Measurements from ENCODE around the gene ARPC1B.
"Not testable (repeated sequence)": the region's sequence is repeated elsewhere in the genome, so short reads cannot be mapped to it uniquely, and the experiment has no call there.

Gene ARPC1B

DNA sequence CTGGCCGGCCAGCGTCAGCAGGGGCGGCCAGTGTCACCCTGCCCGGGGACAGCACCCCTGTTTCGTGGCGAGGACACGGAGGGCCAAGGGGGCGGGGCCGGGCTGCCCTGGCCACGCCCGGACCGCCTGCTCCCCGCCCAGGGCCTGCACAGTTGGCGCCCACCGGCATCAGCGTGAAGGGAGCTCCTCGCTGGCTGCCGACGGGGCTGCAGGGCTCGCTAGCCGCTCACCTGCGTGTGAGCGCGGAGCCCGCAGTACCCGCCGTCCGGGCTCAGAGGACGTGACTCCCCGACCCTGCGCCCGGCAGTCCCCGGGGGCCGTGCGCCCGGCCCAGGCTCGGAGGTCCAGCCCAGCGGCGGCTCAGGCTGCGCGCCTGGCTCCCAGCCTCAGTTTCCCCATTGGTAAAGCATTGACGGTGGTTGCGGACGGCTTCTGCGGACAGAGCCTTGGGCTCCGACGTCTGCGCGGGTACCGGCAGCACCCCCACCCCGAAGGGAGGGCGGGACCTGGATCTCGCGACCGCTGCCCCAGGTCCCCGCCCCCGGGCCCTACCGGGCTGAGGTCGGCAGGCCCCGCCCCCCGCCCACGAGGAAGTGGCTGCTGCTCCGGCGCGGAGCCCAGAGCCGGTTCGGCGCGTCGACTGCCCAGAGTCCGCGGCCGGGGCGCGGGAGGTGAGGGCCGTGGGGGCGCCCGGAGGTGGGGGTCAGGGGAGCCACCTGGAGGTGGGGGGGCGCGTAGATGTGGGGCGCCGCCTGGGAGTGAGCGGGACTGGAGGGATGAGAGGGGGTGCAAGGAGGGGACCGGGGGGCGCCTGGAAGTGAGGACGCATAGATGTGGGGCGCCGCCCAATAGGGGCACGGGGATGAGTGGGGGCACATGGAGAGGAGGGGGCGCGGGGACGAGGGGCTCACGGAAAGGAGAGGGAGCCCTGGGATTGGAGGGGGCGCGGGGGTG lies at the start of gene ARPC1B:
TSS of gene ARPC1B (plus strand) at position 620 of the 954 bp plus-strand sequence. CDS start 10,985 bp downstream, outside the sequence.
- TF ChIP-seq, protein P1, sequence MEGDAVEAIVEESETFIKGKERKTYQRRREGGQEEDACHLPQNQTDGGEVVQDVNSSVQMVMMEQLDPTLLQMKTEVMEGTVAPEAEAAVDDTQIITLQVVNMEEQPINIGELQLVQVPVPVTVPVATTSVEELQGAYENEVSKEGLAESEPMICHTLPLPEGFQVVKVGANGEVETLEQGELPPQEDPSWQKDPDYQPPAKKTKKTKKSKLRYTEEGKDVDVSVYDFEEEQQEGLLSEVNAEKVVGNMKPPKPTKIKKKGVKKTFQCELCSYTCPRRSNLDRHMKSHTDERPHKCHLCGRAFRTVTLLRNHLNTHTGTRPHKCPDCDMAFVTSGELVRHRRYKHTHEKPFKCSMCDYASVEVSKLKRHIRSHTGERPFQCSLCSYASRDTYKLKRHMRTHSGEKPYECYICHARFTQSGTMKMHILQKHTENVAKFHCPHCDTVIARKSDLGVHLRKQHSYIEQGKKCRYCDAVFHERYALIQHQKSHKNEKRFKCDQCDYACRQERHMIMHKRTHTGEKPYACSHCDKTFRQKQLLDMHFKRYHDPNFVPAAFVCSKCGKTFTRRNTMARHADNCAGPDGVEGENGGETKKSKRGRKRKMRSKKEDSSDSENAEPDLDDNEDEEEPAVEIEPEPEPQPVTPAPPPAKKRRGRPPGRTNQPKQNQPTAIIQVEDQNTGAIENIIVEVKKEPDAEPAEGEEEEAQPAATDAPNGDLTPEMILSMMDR (IDR thresholded peaks at IDR 0.05; ENCODE audit: low read depth, low read length, missing control alignments) = no peak
- peak within 1 kb of the TSS; percentile 95 for H3K4me3 ChIP-seq (ENCODE audit: low read depth, low read length)
- peak; percentile 53 for DNase-seq (ENCODE audit: low read depth)

DNA sequence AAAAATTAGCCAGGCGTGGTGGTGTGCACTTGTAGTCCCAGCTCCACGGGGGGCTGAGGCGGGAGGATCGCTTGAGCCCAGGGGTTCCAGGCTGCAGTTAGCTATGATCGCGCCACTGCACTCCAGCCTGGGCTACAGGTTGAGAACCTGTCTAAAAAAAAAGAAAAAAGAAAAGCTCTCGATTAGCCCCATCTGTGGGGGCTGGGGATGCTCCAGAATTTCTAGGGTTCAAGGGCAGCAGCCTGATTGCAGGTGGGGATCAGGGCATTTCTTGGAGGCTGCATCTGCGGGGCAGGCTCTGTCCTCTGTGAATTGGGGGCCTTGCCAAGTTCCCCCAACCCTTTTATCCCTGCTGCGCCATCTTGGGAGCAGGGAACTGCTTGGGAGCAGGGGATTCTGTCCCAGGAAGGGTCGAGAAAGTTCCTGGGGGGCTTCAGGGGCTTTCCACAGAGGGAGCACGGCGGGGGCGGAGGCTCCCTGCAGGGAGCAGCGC lies 49.5 kb upstream of the ARPC1B start:
- TF ChIP-seq, protein P1 (IDR thresholded peaks at IDR 0.05; ENCODE audit: low read depth, low read length, missing control alignments) = no peak
- peak overlapping the region; percentile 83 for H3K4me3 ChIP-seq (ENCODE audit: low read depth, low read length)
- DNase-seq (ENCODE audit: low read depth) = no peak

- DNase-seq (ENCODE audit: low read depth) = peak; percentile 72
- TF ChIP-seq, protein P1 (IDR thresholded peaks at IDR 0.05; ENCODE audit: low read depth, low read length, missing control alignments) = no peak
- H3K4me3 ChIP-seq (ENCODE audit: low read depth, low read length) = peak within 1 kb of the TSS; percentile 83
These were observed 48.7 kb upstream of the ARPC1B start, which contains the start of gene ARPC1A for GRCh38 chr7:99325592-99326407. ARPC1A (plus strand) TSS chr7:99325898; CDS start chr7:99333354, 7,456 bp downstream.

DNA sequence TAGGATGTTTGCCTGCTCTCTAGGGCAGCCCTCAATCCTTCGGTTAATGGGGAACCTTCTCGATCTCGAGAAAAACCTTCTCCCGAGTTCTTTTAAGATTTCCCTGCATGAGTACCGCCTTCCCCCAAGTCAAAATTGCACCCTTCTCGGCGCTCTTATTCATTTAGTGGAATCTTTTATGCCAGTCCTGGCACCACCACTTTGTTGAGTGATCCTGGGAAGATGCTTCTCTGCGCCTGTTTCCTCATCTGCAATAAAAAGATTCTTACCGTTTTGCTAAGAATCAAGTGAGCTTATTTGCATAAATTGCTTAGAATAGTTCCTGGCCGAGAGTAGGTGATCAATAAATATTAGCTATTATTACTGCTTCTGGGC lies 48.1 kb upstream of the ARPC1B start:
- TF ChIP-seq, protein P1 (IDR thresholded peaks at IDR 0.05; ENCODE audit: low read depth, low read length, missing control alignments) = no peak
- H3K4me3 ChIP-seq (ENCODE audit: low read depth, low read length) = peak overlapping the region; percentile 83
- DNase-seq (ENCODE audit: low read depth) = no peak

DNA sequence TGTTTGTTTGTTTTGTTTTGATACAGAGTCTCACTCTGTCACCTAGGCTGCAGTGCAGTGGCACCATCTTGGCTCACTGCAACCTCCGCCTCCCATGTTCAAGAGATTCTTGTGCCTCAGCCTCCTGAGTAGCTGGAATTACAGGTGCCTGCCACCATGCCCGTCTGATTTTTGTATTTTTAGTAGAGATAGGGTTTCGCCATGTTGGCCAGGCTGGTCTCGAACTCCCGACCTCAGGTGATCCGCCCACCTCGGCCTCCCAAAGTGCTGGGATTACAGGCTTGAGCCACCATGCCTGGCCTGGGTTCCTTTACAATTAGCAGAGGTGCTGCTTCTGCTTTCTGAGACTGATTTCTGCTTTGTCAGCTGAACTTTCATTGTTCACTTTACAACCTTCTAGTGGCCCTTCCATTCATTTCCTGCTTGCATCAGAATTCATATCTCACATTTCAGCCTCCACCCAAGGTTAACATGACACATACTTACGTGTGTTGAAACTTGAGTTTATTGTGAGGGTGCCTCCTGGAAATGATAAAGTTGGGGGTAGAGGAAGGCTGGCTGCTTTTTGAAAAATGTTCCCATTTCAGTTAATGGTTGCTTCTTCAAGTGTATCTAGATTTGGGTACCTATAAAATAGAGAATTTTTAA lies 44.1 kb upstream of the ARPC1B start:
- not testable (repeated sequence) for DNase-seq (ENCODE audit: low read depth)

GRCh38 chr7:99331002-99331401 lies 43.5 kb upstream of the ARPC1B start:
- no peak overlapping the region for H3K4me3 ChIP-seq (ENCODE audit: low read depth, low read length)
- DNase-seq (ENCODE audit: low read depth) = no peak
- TF ChIP-seq, protein P1 (IDR thresholded peaks at IDR 0.05; ENCODE audit: low read depth, low read length, missing control alignments) = no peak

More for the DNA sequence above, 44.1 kb upstream of the ARPC1B start:
- H3K4me3 ChIP-seq (ENCODE audit: low read depth, low read length) = not testable (repeated sequence)

Measured in GM12864 (cell line).